Mesendoderm (in vitro differentiated cells): ENCODE data around the gene CYFIP2. TPM values are rescaled to one million over a fixed set of nuclear protein-coding genes. Genes with fewer than 3 reads are reported as not detected.

Experiments used
- DNase-seq: peaks from one replicate; pipeline ENCODE4 v3.0.0; 2013
- H2AK5ac ChIP-seq: 2 replicates; pipeline ENCODE4 v1.6.1; 2013; ENCODE audit warnings: low read length, inconsistent platforms
- H2BK120ac ChIP-seq: 2 replicates; pipeline ENCODE4 v1.6.1; 2013; ENCODE audit warnings: low read depth, mild to moderate bottlenecking, low read length, moderate library complexity, mixed read lengths
- H2BK15ac ChIP-seq: replicated peaks from 2 replicates; pipeline ENCODE4 v1.6.1; 2013; ENCODE audit warnings: low read depth, mild to moderate bottlenecking, moderate library complexity
- H2BK5ac ChIP-seq: 2 replicates; pipeline ENCODE4 v1.6.1; 2013; ENCODE audit warnings: low read length, inconsistent platforms
- H3K18ac ChIP-seq: 2 replicates; pipeline ENCODE4 v1.6.1; 2013; ENCODE audit warnings: mild to moderate bottlenecking, low read length, mixed read lengths
- H3K23ac ChIP-seq: one replicate; pipeline ENCODE4 v1.6.1; 2013; ENCODE audit warnings: low read length
- H3K27ac ChIP-seq: 2 replicates; pipeline ENCODE4 v1.5.1; 2013; ENCODE audit warnings: low read depth, mild to moderate bottlenecking, inconsistent platforms, low read length, moderate library complexity
- H3K27me3 ChIP-seq: 2 replicates; pipeline ENCODE4 v1.6.1; 2013; ENCODE audit warnings: low read length, control low read depth, mild to moderate bottlenecking, inconsistent platforms; ENCODE audit not compliant: insufficient read depth, poor library complexity
- H3K36me3 ChIP-seq: 2 replicates; pipeline ENCODE4 v1.6.1; 2013; ENCODE audit warnings: low read length, inconsistent platforms; ENCODE audit not compliant: control insufficient read depth, insufficient read depth
- H3K4ac ChIP-seq: one replicate; pipeline ENCODE4 v1.6.1; 2013; ENCODE audit warnings: low read depth, mild to moderate bottlenecking, low read length, moderate library complexity
- H3K4me1 ChIP-seq: 2 replicates; pipeline ENCODE4 v1.6.1; 2013; ENCODE audit warnings: low read depth, low read length, inconsistent platforms; ENCODE audit not compliant: control insufficient read depth
- H3K4me2 ChIP-seq: 2 replicates; pipeline ENCODE4 v1.6.1; 2013; ENCODE audit warnings: low read length
- H3K4me3 ChIP-seq: 2 replicates; pipeline ENCODE4 v1.5.1; 2013; ENCODE audit warnings: mild to moderate bottlenecking, low read length
- H3K56ac ChIP-seq: one replicate; pipeline ENCODE4 v1.6.1; 2013; ENCODE audit warnings: low read length
- H3K79me1 ChIP-seq: 2 replicates; pipeline ENCODE4 v1.6.1; 2013; ENCODE audit warnings: low read length, inconsistent platforms
- H3K79me2 ChIP-seq: 2 replicates; pipeline ENCODE4 v1.6.1; 2013; ENCODE audit warnings: mild to moderate bottlenecking, low read length; ENCODE audit not compliant: control insufficient read depth, insufficient read depth
- H3K9ac ChIP-seq: 2 replicates; pipeline ENCODE4 v1.6.1; 2013; ENCODE audit warnings: low read length, inconsistent platforms
- H4K5ac ChIP-seq: one replicate; pipeline ENCODE4 v1.6.1; 2013; ENCODE audit warnings: low read length
- H4K8ac ChIP-seq: one replicate; pipeline ENCODE4 v1.6.1; 2013; ENCODE audit warnings: low read depth, mild to moderate bottlenecking, control low read depth, low read length, moderate library complexity
- WGBS: extraction: QIAGEN DNeasy Blood & Tissue Kit; methylation state at CpG from one replicate; pipeline ENCODE4 v1.1.7; 2013; ENCODE audit warnings: low lambda C conversion rate, missing lambda C conversion rate; ENCODE audit not compliant: insufficient coverage; ENCODE audit errors: extremely low coverage; 5-methylcytosine and 5-hydroxymethylcytosine counted together
- polyA plus RNA-seq, 2 experiments: library from polyadenylated mRNA; stranded (reverse); fragments of 200-250 nt; gene quantifications; one replicate each; pipeline ENCODE4 v1.2.3, GENCODE V29; 2013

Gene CYFIP2
- 37.7 TPM for polyA plus RNA-seq (2013, experiment 1 of 2)
- 37.3 TPM for polyA plus RNA-seq (2013, experiment 2 of 2)

- H3K18ac ChIP-seq = peak within 1 kb of the TSS; percentile 57
- H3K4me2 ChIP-seq = peak within 1 kb of the TSS; percentile 87
- no peaks in the 10 kb centered on the region for H3K27me3 ChIP-seq
- H3K56ac ChIP-seq = peak within 1 kb of the TSS; percentile 86
- no peak within 1 kb of the TSS for H2BK120ac ChIP-seq
- H3K79me1 ChIP-seq = peaks cover 1% of the 10 kb centered on the region
- H2BK15ac ChIP-seq = no peak within 1 kb of the TSS
- WGBS = no CpG with 5 or more reads among the region's 58 CpGs
- no peak within 1 kb of the TSS for H3K4ac ChIP-seq
- no peak within 1 kb of the TSS for H4K5ac ChIP-seq
- H2BK5ac ChIP-seq = no peak within 1 kb of the TSS
- H3K27ac ChIP-seq = no peak within 1 kb of the TSS
- H3K4me3 ChIP-seq = peak within 1 kb of the TSS; percentile 53
- H4K8ac ChIP-seq = no peak within 1 kb of the TSS
- H3K4me1 ChIP-seq = peaks cover 4% of the 10 kb centered on the region
- peak; percentile 74 for DNase-seq
- H3K23ac ChIP-seq = no peak within 1 kb of the TSS
- peak within 1 kb of the TSS; percentile 76 for H3K9ac ChIP-seq
- no peaks in the 10 kb centered on the region for H3K79me2 ChIP-seq
- H2AK5ac ChIP-seq = no peak within 1 kb of the TSS
- H3K36me3 ChIP-seq = no peaks in the 10 kb centered on the region
These were observed at the start of gene CYFIP2 for GRCh38 chr5:157265714-157266285. Gene CYFIP2, plus strand, starts transcription at chr5:157266123. Its CDS starts 19,239 bp downstream, at chr5:157285362.

- Histone ChIP-seq H3K4me3 (no peak overlapping the region), H3K56ac (no peak overlapping the region), H3K23ac (no peak overlapping the region), H3K79me2 (no peaks in the 10 kb centered on the region), H3K27ac (no peak overlapping the region), H2AK5ac (no peak overlapping the region), H4K5ac (no peak overlapping the region), H2BK120ac (no peak overlapping the region), H2BK5ac (no peak overlapping the region), H3K9ac (no peak overlapping the region), H3K4me2 (no peak overlapping the region), H3K4me1 (no peaks in the 10 kb centered on the region), H4K8ac (no peak overlapping the region), H3K36me3 (no peaks in the 10 kb centered on the region), H2BK15ac (no peak overlapping the region), H3K79me1 (no peaks in the 10 kb centered on the region), H3K4ac (no peak overlapping the region), H3K27me3 (no peaks in the 10 kb centered on the region), H3K18ac (no peak overlapping the region)
- DNase-seq = no peak
- WGBS = no CpG with 5 or more reads among the region's 6 CpGs
These were observed 49.4 kb upstream of the CYFIP2 start for GRCh38 chr5:157216391-157217142.

- Histone ChIP-seq H3K4me3 (no peak overlapping the region), H3K4me1 (no peaks in the 10 kb centered on the region), H3K56ac (no peak overlapping the region), H2AK5ac (no peak overlapping the region), H3K4ac (no peak overlapping the region), H3K18ac (no peak overlapping the region), H3K79me1 (no peaks in the 10 kb centered on the region), H3K4me2 (no peak overlapping the region), H4K8ac (no peak overlapping the region), H3K36me3 (no peaks in the 10 kb centered on the region), H2BK120ac (no peak overlapping the region), H2BK15ac (no peak overlapping the region), H3K23ac (no peak overlapping the region), H2BK5ac (no peak overlapping the region), H3K79me2 (no peaks in the 10 kb centered on the region), H3K27ac (no peak overlapping the region), H3K27me3 (no peaks in the 10 kb centered on the region), H3K9ac (no peak overlapping the region), H4K5ac (no peak overlapping the region)
- no CpG with 5 or more reads among the region's 5 CpGs for WGBS
- peak; percentile 19 for DNase-seq
These were observed 48.5 kb upstream of the CYFIP2 start for GRCh38 chr5:157217289-157218024.

GRCh38 chr5:157219491-157220271 lies 46.2 kb upstream of the CYFIP2 start:
- Histone ChIP-seq H3K27ac (no peak overlapping the region), H3K9ac (no peak overlapping the region), H2AK5ac (no peak overlapping the region), H3K36me3 (no peaks in the 10 kb centered on the region), H3K4ac (no peak overlapping the region), H2BK15ac (no peak overlapping the region), H3K79me2 (no peaks in the 10 kb centered on the region), H4K5ac (no peak overlapping the region), H3K4me3 (no peak overlapping the region), H3K4me2 (no peak overlapping the region), H3K18ac (no peak overlapping the region), H2BK5ac (no peak overlapping the region), H4K8ac (no peak overlapping the region), H3K56ac (no peak overlapping the region), H3K79me1 (no peaks in the 10 kb centered on the region), H2BK120ac (no peak overlapping the region), H3K27me3 (no peaks in the 10 kb centered on the region), H3K4me1 (no peaks in the 10 kb centered on the region), H3K23ac (no peak overlapping the region)
- no CpG with 5 or more reads among the region's 9 CpGs for WGBS
- DNase-seq = no peak

- Histone ChIP-seq H3K4me3 (no peak overlapping the region), H4K5ac (no peak overlapping the region), H2BK15ac (no peak overlapping the region), H3K9ac (no peak overlapping the region), H3K4me2 (no peak overlapping the region), H2BK5ac (no peak overlapping the region), H2BK120ac (no peak overlapping the region), H3K27ac (no peak overlapping the region), H3K79me2 (no peaks in the 10 kb centered on the region), H3K27me3 (no peaks in the 10 kb centered on the region), H3K4ac (no peak overlapping the region), H3K56ac (no peak overlapping the region), H3K4me1 (no peaks in the 10 kb centered on the region), H3K79me1 (no peaks in the 10 kb centered on the region), H3K23ac (no peak overlapping the region), H3K18ac (no peak overlapping the region), H3K36me3 (no peaks in the 10 kb centered on the region), H2AK5ac (no peak overlapping the region), H4K8ac (no peak overlapping the region)
- DNase-seq = no peak
- no CpG with 5 or more reads among the region's 5 CpGs for WGBS
These were observed 44.0 kb upstream of the CYFIP2 start for GRCh38 chr5:157221959-157222358.
